PC-3 (cell line): ENCODE measurements around the gene RTBDN.

Experiments
- EZH2 ChIP-seq: fragments of 300-600 bp; sonication (generic); IDR thresholded peaks from one replicate; pipeline ENCODE4 v1.6.1; 2017; ENCODE audit warnings: antibody characterized with exemption, mild to moderate bottlenecking, low read length; ENCODE audit not compliant: unreplicated experiment
- EZH2phosphoT487 ChIP-seq: fragments of 300-600 bp; sonication (generic); IDR thresholded peaks from 2 replicates; pipeline ENCODE4 v1.6.1; 2018; ENCODE audit warnings: mild to moderate bottlenecking, antibody characterized with exemption, low read length, borderline replicate concordance

DNA sequence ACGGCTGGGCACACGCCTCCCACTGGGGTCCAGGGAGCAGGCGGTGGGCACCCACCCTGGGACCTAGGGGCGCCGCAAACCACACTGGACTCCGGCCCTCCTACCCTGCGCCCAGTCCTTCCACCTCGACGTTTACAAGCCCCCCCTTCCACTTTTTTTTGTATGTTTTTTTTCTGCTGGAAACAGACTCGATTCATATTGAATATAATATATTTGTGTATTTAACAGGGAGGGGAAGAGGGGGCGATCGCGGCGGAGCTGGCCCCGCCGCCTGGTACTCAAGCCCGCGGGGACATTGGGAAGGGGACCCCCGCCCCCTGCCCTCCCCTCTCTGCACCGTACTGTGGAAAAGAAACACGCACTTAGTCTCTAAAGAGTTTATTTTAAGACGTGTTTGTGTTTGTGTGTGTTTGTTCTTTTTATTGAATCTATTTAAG lies 41.5 kb downstream of the RTBDN start:
- TF ChIP-seq EZH2phosphoT487, result no peak
- TF ChIP-seq EZH2, result no peak
